Measurements from ENCODE around the gene NPAS3. TPM values are rescaled to one million over a fixed set of nuclear protein-coding genes. Genes with fewer than 3 reads are reported as not detected.

The NPAS3 gene
- total RNA-seq, 1 donor from 2014 or later = 2.4 TPM

DNA sequence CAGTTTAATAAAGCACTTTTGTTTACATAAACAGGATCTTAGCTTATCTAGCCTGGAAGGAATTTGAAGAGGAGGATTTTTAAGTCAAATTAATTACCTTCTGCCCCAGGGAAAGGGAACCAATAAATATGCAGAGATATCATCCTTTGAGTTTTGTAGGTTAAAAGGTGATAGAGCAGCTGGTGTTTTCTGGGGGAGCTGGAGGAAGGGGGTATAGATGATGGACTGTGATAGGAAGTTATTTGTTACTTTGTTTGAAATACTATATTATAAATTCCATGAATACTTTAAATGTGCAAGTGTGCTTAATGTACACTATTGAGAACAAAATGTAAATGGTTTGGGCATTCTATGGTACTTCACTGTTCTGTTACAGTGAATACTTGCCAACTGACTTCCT lies 55.2 kb downstream of the NPAS3 start:
- H3K4me3 Mint-ChIP-seq (ENCODE audit: unreplicated experiment) = no peak overlapping the region
- no peaks in the 10 kb centered on the region for H3K36me3 Mint-ChIP-seq (ENCODE audit: unreplicated experiment)
- no peaks in the 10 kb centered on the region for H3K27me3 Mint-ChIP-seq (ENCODE audit: unreplicated experiment)
- peaks cover 9% of the 10 kb centered on the region for H3K9me3 Mint-ChIP-seq (ENCODE audit: unreplicated experiment)
- no peak overlapping the region for H3K27ac Mint-ChIP-seq (ENCODE audit: unreplicated experiment)
- no peak for DNase-seq (ENCODE audit: extremely low spot score, unreplicated experiment)
- TF ChIP-seq, protein P1, sequence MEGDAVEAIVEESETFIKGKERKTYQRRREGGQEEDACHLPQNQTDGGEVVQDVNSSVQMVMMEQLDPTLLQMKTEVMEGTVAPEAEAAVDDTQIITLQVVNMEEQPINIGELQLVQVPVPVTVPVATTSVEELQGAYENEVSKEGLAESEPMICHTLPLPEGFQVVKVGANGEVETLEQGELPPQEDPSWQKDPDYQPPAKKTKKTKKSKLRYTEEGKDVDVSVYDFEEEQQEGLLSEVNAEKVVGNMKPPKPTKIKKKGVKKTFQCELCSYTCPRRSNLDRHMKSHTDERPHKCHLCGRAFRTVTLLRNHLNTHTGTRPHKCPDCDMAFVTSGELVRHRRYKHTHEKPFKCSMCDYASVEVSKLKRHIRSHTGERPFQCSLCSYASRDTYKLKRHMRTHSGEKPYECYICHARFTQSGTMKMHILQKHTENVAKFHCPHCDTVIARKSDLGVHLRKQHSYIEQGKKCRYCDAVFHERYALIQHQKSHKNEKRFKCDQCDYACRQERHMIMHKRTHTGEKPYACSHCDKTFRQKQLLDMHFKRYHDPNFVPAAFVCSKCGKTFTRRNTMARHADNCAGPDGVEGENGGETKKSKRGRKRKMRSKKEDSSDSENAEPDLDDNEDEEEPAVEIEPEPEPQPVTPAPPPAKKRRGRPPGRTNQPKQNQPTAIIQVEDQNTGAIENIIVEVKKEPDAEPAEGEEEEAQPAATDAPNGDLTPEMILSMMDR (IDR thresholded peaks at IDR 0.05) = no peak
- H3K4me1 Mint-ChIP-seq (ENCODE audit: unreplicated experiment) = no peaks in the 10 kb centered on the region

GRCh38 chr14:32996343-32996742 lies 57.7 kb downstream of the NPAS3 start:
- Mint-ChIP-seq H3K9me3 (ENCODE audit: unreplicated experiment) (peaks cover 9% of the 10 kb centered on the region), H3K4me1 (ENCODE audit: unreplicated experiment) (no peaks in the 10 kb centered on the region), H3K27me3 (ENCODE audit: unreplicated experiment) (no peaks in the 10 kb centered on the region), H3K36me3 (ENCODE audit: unreplicated experiment) (no peaks in the 10 kb centered on the region), H3K27ac (ENCODE audit: unreplicated experiment) (no peak overlapping the region), H3K4me3 (ENCODE audit: unreplicated experiment) (no peak overlapping the region)
- TF ChIP-seq, protein P1 (IDR thresholded peaks at IDR 0.05) = no peak
- no peak for DNase-seq (ENCODE audit: extremely low spot score, unreplicated experiment)

GRCh38 chr14:32998433-32998832 lies 59.8 kb downstream of the NPAS3 start:
- H3K36me3 Mint-ChIP-seq (ENCODE audit: unreplicated experiment) = no peaks in the 10 kb centered on the region
- H3K27me3 Mint-ChIP-seq (ENCODE audit: unreplicated experiment) = peaks cover 3% of the 10 kb centered on the region
- H3K9me3 Mint-ChIP-seq (ENCODE audit: unreplicated experiment) = peaks cover 9% of the 10 kb centered on the region
- DNase-seq (ENCODE audit: extremely low spot score, unreplicated experiment) = no peak
- H3K27ac Mint-ChIP-seq (ENCODE audit: unreplicated experiment) = no peak overlapping the region
- H3K4me1 Mint-ChIP-seq (ENCODE audit: unreplicated experiment) = no peaks in the 10 kb centered on the region
- no peak overlapping the region for H3K4me3 Mint-ChIP-seq (ENCODE audit: unreplicated experiment)
- TF ChIP-seq, protein P1 (IDR thresholded peaks at IDR 0.05) = peak; percentile 58

DNA sequence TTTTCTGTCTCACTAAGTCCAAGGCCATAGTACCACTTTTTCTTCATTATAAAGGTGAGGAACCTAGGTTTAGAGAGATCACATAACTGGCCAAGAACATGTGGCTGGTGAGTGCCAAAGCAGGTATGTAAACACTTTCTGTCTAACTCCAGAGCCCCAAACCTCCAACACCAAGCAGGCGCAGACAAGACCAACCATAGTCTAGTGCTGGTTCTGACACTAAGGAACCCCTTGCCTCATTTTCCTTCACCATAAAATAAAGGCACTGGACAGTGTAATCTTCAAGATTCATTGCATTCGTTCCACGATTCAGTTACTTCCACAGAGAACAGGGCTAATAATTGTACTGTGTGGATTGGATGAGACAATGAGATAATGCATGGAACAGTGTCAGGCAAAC lies 71.0 kb downstream of the NPAS3 start:
- no peak overlapping the region for H3K27ac Mint-ChIP-seq (ENCODE audit: unreplicated experiment)
- TF ChIP-seq, protein P1 (IDR thresholded peaks at IDR 0.05) = no peak
- no peaks in the 10 kb centered on the region for H3K27me3 Mint-ChIP-seq (ENCODE audit: unreplicated experiment)
- H3K4me1 Mint-ChIP-seq (ENCODE audit: unreplicated experiment) = no peaks in the 10 kb centered on the region
- no peaks in the 10 kb centered on the region for H3K36me3 Mint-ChIP-seq (ENCODE audit: unreplicated experiment)
- no peak overlapping the region for H3K4me3 Mint-ChIP-seq (ENCODE audit: unreplicated experiment)
- no peaks in the 10 kb centered on the region for H3K9me3 Mint-ChIP-seq (ENCODE audit: unreplicated experiment)
- DNase-seq (ENCODE audit: extremely low spot score, unreplicated experiment) = no peak

DNA sequence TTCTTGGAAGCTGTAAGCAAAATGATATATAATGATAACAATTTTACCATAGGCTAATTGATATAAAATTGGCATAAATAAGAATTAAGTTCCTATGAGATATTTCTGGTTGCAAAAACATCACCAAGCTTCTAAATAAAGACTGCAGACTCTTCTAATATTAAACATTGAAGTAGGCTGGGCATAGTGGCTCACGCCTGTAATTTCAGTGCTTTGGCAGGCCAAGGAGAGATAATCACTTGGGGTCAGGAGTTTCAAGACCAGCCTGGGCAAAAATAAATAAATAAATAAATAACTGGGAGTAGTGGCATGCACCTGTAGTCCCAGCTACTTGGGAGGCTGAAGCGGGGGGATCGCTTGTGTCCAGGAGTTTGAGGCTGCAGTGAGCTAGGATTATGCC lies 71.8 kb downstream of the NPAS3 start:
- no peaks in the 10 kb centered on the region for H3K36me3 Mint-ChIP-seq (ENCODE audit: unreplicated experiment)
- no peak overlapping the region for H3K4me3 Mint-ChIP-seq (ENCODE audit: unreplicated experiment)
- TF ChIP-seq, protein P1 (IDR thresholded peaks at IDR 0.05) = no peak
- H3K27ac Mint-ChIP-seq (ENCODE audit: unreplicated experiment) = no peak overlapping the region
- H3K27me3 Mint-ChIP-seq (ENCODE audit: unreplicated experiment) = no peaks in the 10 kb centered on the region
- DNase-seq (ENCODE audit: extremely low spot score, unreplicated experiment) = no peak
- H3K4me1 Mint-ChIP-seq (ENCODE audit: unreplicated experiment) = no peaks in the 10 kb centered on the region
- no peaks in the 10 kb centered on the region for H3K9me3 Mint-ChIP-seq (ENCODE audit: unreplicated experiment)
